Nephron (organoid): ENCODE data around the gene RBBP8NL.
"Not testable (repeated sequence)": the region's sequence is repeated elsewhere in the genome, so short reads cannot be mapped to it uniquely, and the experiment has no call there.

Source experiments
- H3K27ac Mint-ChIP-seq, 3 experiments: 2 replicates each; pipeline ENCODE4 v1.8.0; 2020; ENCODE audit warnings: mixed read lengths in 3 of 3, mild to moderate bottlenecking in 2 of 3, moderate library complexity in 1 of 3
- H3K27me3 Mint-ChIP-seq: 2 replicates; pipeline ENCODE4 v1.8.0; 2021; ENCODE audit warnings: low read depth, mild to moderate bottlenecking, moderate library complexity, mixed read lengths
- H3K36me3 Mint-ChIP-seq: 2 replicates; pipeline ENCODE4 v1.8.0; 2020; ENCODE audit warnings: low read depth, mixed read lengths
- H3K4me1 Mint-ChIP-seq: 2 replicates; pipeline ENCODE4 v1.8.0; 2020; ENCODE audit warnings: mixed read lengths
- H3K4me3 Mint-ChIP-seq, 3 experiments: 2 replicates each; pipeline ENCODE4 v1.8.0; 2020; ENCODE audit warnings: mild to moderate bottlenecking in 3 of 3, mixed read lengths in 3 of 3, moderate library complexity in 2 of 3
- H3K9me3 Mint-ChIP-seq: 2 replicates; pipeline ENCODE4 v1.8.0; 2020; ENCODE audit warnings: mixed read lengths
- CTCF ChIP-seq, 3 experiments: fragments of 200-600 bp; sonication (generic); IDR thresholded peaks; one replicate each; pipeline ENCODE4 v1.5.0; 2021; ENCODE audit warnings: antibody characterized with exemption in 3 of 3; ENCODE audit not compliant: unreplicated experiment in 3 of 3

The RBBP8NL gene

GRCh38 chr20:62428396-62429295, 1.3 kb upstream of the RBBP8NL start:
- no peaks in the 10 kb centered on the region for H3K36me3 Mint-ChIP-seq
- H3K4me3 Mint-ChIP-seq, result peak overlapping the region in 1 of 3 experiments; percentile 5
- H3K27ac Mint-ChIP-seq, result peak overlapping the region; percentile 68 to 94 (median 91)
- peaks cover 4% of the 10 kb centered on the region for H3K9me3 Mint-ChIP-seq
- peaks cover 17% of the 10 kb centered on the region for H3K4me1 Mint-ChIP-seq
- TF ChIP-seq CTCF (IDR thresholded peaks at IDR 0.05; ENCODE audit: unreplicated experiment in 3 of 3), result no peak
- H3K27me3 Mint-ChIP-seq, result peaks cover 35% of the 10 kb centered on the region

- Mint-ChIP-seq H3K27ac (peak overlapping the region in 1 of 3 experiments; percentile 72), H3K27me3 (peaks cover 28% of the 10 kb centered on the region), H3K4me3 (no peak overlapping the region), H3K4me1 (peaks cover 15% of the 10 kb centered on the region), H3K36me3 (no peaks in the 10 kb centered on the region), H3K9me3 (peaks cover 4% of the 10 kb centered on the region)
- TF ChIP-seq CTCF (IDR thresholded peaks at IDR 0.05; ENCODE audit: unreplicated experiment in 3 of 3), result no peak
Measured at GRCh38 chr20:62428002-62428372, 648 bp upstream of the RBBP8NL start.

GRCh38 chr20:62426699-62427131, 624 bp downstream of the RBBP8NL start:
- peaks cover 15% of the 10 kb centered on the region for H3K4me1 Mint-ChIP-seq
- no peak for TF ChIP-seq CTCF (IDR thresholded peaks at IDR 0.05; ENCODE audit: unreplicated experiment in 3 of 3)
- peak overlapping the region in 1 of 3 experiments; percentile 72 for H3K27ac Mint-ChIP-seq
- peaks cover 4% of the 10 kb centered on the region for H3K9me3 Mint-ChIP-seq
- peaks cover 19% of the 10 kb centered on the region for H3K27me3 Mint-ChIP-seq
- no peaks in the 10 kb centered on the region for H3K36me3 Mint-ChIP-seq
- no peak overlapping the region for H3K4me3 Mint-ChIP-seq

GRCh38 chr20:62426059-62426348, 1.3 kb downstream of the RBBP8NL start:
- H3K4me3 Mint-ChIP-seq, result peak overlapping the region in 1 of 3 experiments; percentile 57
- peak overlapping the region in 1 of 3 experiments; percentile 77 for H3K27ac Mint-ChIP-seq
- not testable (repeated sequence) for H3K36me3 Mint-ChIP-seq, H3K4me1 Mint-ChIP-seq, H3K9me3 Mint-ChIP-seq
- peaks cover 17% of the 10 kb centered on the region for H3K27me3 Mint-ChIP-seq

- Mint-ChIP-seq H3K9me3 (peaks cover 4% of the 10 kb centered on the region), H3K36me3 (no peaks in the 10 kb centered on the region), H3K27ac (peak overlapping the region in 1 of 3 experiments; percentile 77), H3K27me3 (peaks cover 13% of the 10 kb centered on the region), H3K4me1 (peaks cover 6% of the 10 kb centered on the region), H3K4me3 (peak overlapping the region in 1 of 3 experiments; percentile 57)
- TF ChIP-seq CTCF (IDR thresholded peaks at IDR 0.05; ENCODE audit: unreplicated experiment in 3 of 3), result no peak
Measured at GRCh38 chr20:62425281-62426058, 1.9 kb downstream of the RBBP8NL start.

- no peak overlapping the region for H3K4me3 Mint-ChIP-seq
- no peak for TF ChIP-seq CTCF (IDR thresholded peaks at IDR 0.05; ENCODE audit: unreplicated experiment in 3 of 3)
- H3K27me3 Mint-ChIP-seq, result peaks cover 17% of the 10 kb centered on the region
- H3K27ac Mint-ChIP-seq, result no peak overlapping the region
- H3K36me3 Mint-ChIP-seq, result no peaks in the 10 kb centered on the region
- peaks cover 6% of the 10 kb centered on the region for H3K9me3 Mint-ChIP-seq
- H3K4me1 Mint-ChIP-seq, result peaks cover 6% of the 10 kb centered on the region
Measured at GRCh38 chr20:62424249-62425107, 2.9 kb downstream of the RBBP8NL start.
